Mucosa of rectum (tissue), 2 donors: ENCODE measurements around the gene COL27A1.

Experiments
- H3K27ac ChIP-seq, 2 donors: one replicate each; pipeline ENCODE4 v1.7.0; 2013; ENCODE audit warnings: inconsistent platforms in 2 of 2, low read depth in 2 of 2, low read length in 2 of 2
- H3K27me3 ChIP-seq, 2 donors: one replicate each; pipeline ENCODE4 v1.7.0; 2013; ENCODE audit warnings: low read length in 2 of 2; ENCODE audit not compliant: control insufficient read depth in 2 of 2, insufficient read depth in 2 of 2
- H3K36me3 ChIP-seq, 2 donors: one replicate each; pipeline ENCODE4 v1.7.0; 2013; ENCODE audit warnings: low read length in 2 of 2; ENCODE audit not compliant: control insufficient read depth in 2 of 2, insufficient read depth in 2 of 2
- H3K4me1 ChIP-seq, 2 donors: one replicate each; pipeline ENCODE4 v1.7.0; 2013; ENCODE audit warnings: low read length in 2 of 2, mild to moderate bottlenecking in 1 of 2; ENCODE audit not compliant: control insufficient read depth in 2 of 2, insufficient read depth in 2 of 2
- H3K4me3 ChIP-seq, 2 donors: one replicate each; pipeline ENCODE4 v1.7.0; 2013; ENCODE audit warnings: low read length in 2 of 2
- H3K9ac ChIP-seq, 2 donors: one replicate each; pipeline ENCODE4 v1.7.0; 2013; ENCODE audit warnings: low read length in 2 of 2, low read depth in 1 of 2, mild to moderate bottlenecking in 1 of 2
- H3K9me3 ChIP-seq, 2 donors: one replicate each; pipeline ENCODE4 v1.7.0; 2013; ENCODE audit warnings: low read length in 2 of 2; ENCODE audit not compliant: control insufficient read depth in 2 of 2
- donor health status: healthy.
- donor health status: Normal muscosa, but diverticular disease.

The COL27A1 gene

GRCh38 chr9:114132550-114132918 lies 22.8 kb upstream of the COL27A1 start:
- Histone ChIP-seq H3K27ac (no peak overlapping the region), H3K36me3 (no peaks in the 10 kb centered on the region), H3K9ac (no peak overlapping the region), H3K27me3 (no peaks in the 10 kb centered on the region), H3K4me1 (no peaks in the 10 kb centered on the region), H3K4me3 (no peak overlapping the region), H3K9me3 (peaks cover 0 to 2% of the 10 kb centered on the region in 2 donors)

- Histone ChIP-seq H3K27ac (no peak overlapping the region), H3K4me1 (no peaks in the 10 kb centered on the region), H3K9me3 (no peaks in the 10 kb centered on the region), H3K9ac (no peak overlapping the region), H3K36me3 (no peaks in the 10 kb centered on the region), H3K4me3 (no peak overlapping the region), H3K27me3 (no peaks in the 10 kb centered on the region)
Observed at GRCh38 chr9:114134827-114135396, 20.4 kb upstream of the COL27A1 start.

GRCh38 chr9:114137831-114138230 lies 17.5 kb upstream of the COL27A1 start:
- Histone ChIP-seq H3K27me3 (peaks cover 0 to 2% of the 10 kb centered on the region in 2 donors), H3K27ac (no peak overlapping the region), H3K4me3 (no peak overlapping the region), H3K4me1 (peaks cover 0 to 3% of the 10 kb centered on the region in 2 donors), H3K9me3 (no peaks in the 10 kb centered on the region), H3K9ac (no peak overlapping the region), H3K36me3 (no peaks in the 10 kb centered on the region)

- Histone ChIP-seq H3K9ac (no peak overlapping the region), H3K9me3 (no peaks in the 10 kb centered on the region), H3K4me3 (no peak overlapping the region), H3K27ac (no peak overlapping the region), H3K36me3 (no peaks in the 10 kb centered on the region), H3K27me3 (peaks cover 0 to 2% of the 10 kb centered on the region in 2 donors), H3K4me1 (peaks cover 0 to 3% of the 10 kb centered on the region in 2 donors)
Observed at GRCh38 chr9:114138552-114138971, 16.8 kb upstream of the COL27A1 start.

GRCh38 chr9:114139071-114139470 lies 16.3 kb upstream of the COL27A1 start:
- H3K27ac ChIP-seq: no peak overlapping the region
- H3K9ac ChIP-seq: no peak overlapping the region
- H3K4me1 ChIP-seq: peaks cover 0 to 3% of the 10 kb centered on the region in 2 donors
- H3K36me3 ChIP-seq: no peaks in the 10 kb centered on the region
- H3K9me3 ChIP-seq: no peaks in the 10 kb centered on the region
- no peak overlapping the region for H3K4me3 ChIP-seq
- H3K27me3 ChIP-seq: peaks cover 0 to 2% of the 10 kb centered on the region in 2 donors

- Histone ChIP-seq H3K27me3 (peaks cover 0 to 2% of the 10 kb centered on the region in 2 donors), H3K9ac (no peak overlapping the region), H3K4me3 (no peak overlapping the region), H3K9me3 (no peaks in the 10 kb centered on the region), H3K36me3 (no peaks in the 10 kb centered on the region), H3K4me1 (peaks cover 0 to 3% of the 10 kb centered on the region in 2 donors), H3K27ac (no peak overlapping the region)
Observed at GRCh38 chr9:114140401-114140800, 14.9 kb upstream of the COL27A1 start.

GRCh38 chr9:114140850-114141249 lies 14.5 kb upstream of the COL27A1 start:
- H3K9me3 ChIP-seq: no peaks in the 10 kb centered on the region
- no peak overlapping the region for H3K9ac ChIP-seq
- H3K27ac ChIP-seq: no peak overlapping the region
- peaks cover 0 to 3% of the 10 kb centered on the region in 2 donors for H3K4me1 ChIP-seq
- no peak overlapping the region for H3K4me3 ChIP-seq
- H3K27me3 ChIP-seq: peaks cover 0 to 2% of the 10 kb centered on the region in 2 donors
- H3K36me3 ChIP-seq: no peaks in the 10 kb centered on the region

GRCh38 chr9:114141553-114142402 lies 13.6 kb upstream of the COL27A1 start:
- Histone ChIP-seq H3K36me3 (no peaks in the 10 kb centered on the region), H3K4me3 (no peak overlapping the region), H3K27me3 (peaks cover 0 to 2% of the 10 kb centered on the region in 2 donors), H3K9ac (no peak overlapping the region), H3K4me1 (peaks cover 0 to 3% of the 10 kb centered on the region in 2 donors), H3K9me3 (no peaks in the 10 kb centered on the region), H3K27ac (no peak overlapping the region)

- Histone ChIP-seq H3K4me1 (peaks cover 0 to 3% of the 10 kb centered on the region in 2 donors), H3K9me3 (no peaks in the 10 kb centered on the region), H3K9ac (no peak overlapping the region), H3K27ac (no peak overlapping the region), H3K36me3 (no peaks in the 10 kb centered on the region), H3K4me3 (no peak overlapping the region), H3K27me3 (peaks cover 0 to 2% of the 10 kb centered on the region in 2 donors)
Observed at GRCh38 chr9:114143234-114143633, 12.1 kb upstream of the COL27A1 start.

- Histone ChIP-seq H3K9ac (no peak overlapping the region), H3K4me3 (no peak overlapping the region), H3K27me3 (peaks cover 0 to 6% of the 10 kb centered on the region in 2 donors), H3K4me1 (peaks cover 0 to under 1% of the 10 kb centered on the region in 2 donors), H3K27ac (no peak overlapping the region), H3K36me3 (no peaks in the 10 kb centered on the region), H3K9me3 (no peaks in the 10 kb centered on the region)
Observed at GRCh38 chr9:114146735-114147134, 8.6 kb upstream of the COL27A1 start.
